HepG2 (cell line): Measurements from ENCODE around the gene IRF4.

Source experiments
- ETV6 ChIP-seq: sonication (generic); formaldehyde crosslinking; conservative IDR thresholded peaks from 2 replicates; pipeline ENCODE4 v1.4.0; 2020; ENCODE audit warnings: missing genetic modification reagents
- EZH2 ChIP-seq: conservative IDR thresholded peaks from 2 replicates; pipeline ENCODE4 v1.6.1; 2012; ENCODE audit warnings: mild to moderate bottlenecking, low read depth, low read length, moderate library complexity
- MTF2 ChIP-seq: sonication (generic); formaldehyde crosslinking; IDR thresholded peaks from 2 replicates; pipeline ENCODE4 v1.5.0; 2020; ENCODE audit warnings: missing genetic modification reagents, borderline replicate concordance
- SMARCC2 ChIP-seq: fragments of 450-650 bp; IDR thresholded peaks from 2 replicates; pipeline ENCODE4 v1.6.1; 2017; ENCODE audit warnings: antibody characterized with exemption, mild to moderate bottlenecking
- ZNF232 ChIP-seq: sonication (generic); formaldehyde crosslinking; IDR thresholded peaks from 2 replicates; pipeline ENCODE4 v1.4.0; 2020; ENCODE audit warnings: missing genetic modification reagents, borderline replicate concordance
- ZNF598 ChIP-seq: sonication (generic); formaldehyde crosslinking; IDR thresholded peaks from 2 replicates; pipeline ENCODE4 v1.5.1; 2020; ENCODE audit warnings: mild to moderate bottlenecking, missing genetic modification reagents, borderline replicate concordance
- ZNF672 ChIP-seq: sonication (generic); formaldehyde crosslinking; IDR thresholded peaks from 2 replicates; pipeline ENCODE4 v1.8.1; 2022; ENCODE audit warnings: missing genetic modification reagents
- TF ChIP-seq, protein P1 (sequence below), 2 experiments: IDR thresholded peaks; 2 replicates each; pipeline ENCODE4 v1.6.1; 2011 to 2012; ENCODE audit warnings: low read length in 2 of 2, borderline replicate concordance in 1 of 2, low read depth in 1 of 2, mild to moderate bottlenecking in 1 of 2, moderate library complexity in 1 of 2
- TF ChIP-seq, protein P2 (sequence below), 2 experiments: fragments of 450-650 bp in 1 of 2; sonication (generic) in 1 of 2; formaldehyde crosslinking in 1 of 2; IDR thresholded peaks; 2 replicates each; pipeline versions ENCODE4 v1.6.1 to v1.8.0; 2016 to 2022; ENCODE audit warnings: antibody characterized with exemption in 1 of 2, mild to moderate bottlenecking in 1 of 2, missing genetic modification reagents in 1 of 2
- TF ChIP-seq, protein P3 (sequence below): sonication (generic); formaldehyde crosslinking; IDR thresholded peaks from 2 replicates; pipeline ENCODE4 v1.5.0; 2020; ENCODE audit warnings: mild to moderate bottlenecking, missing genetic modification reagents, moderate library complexity
- TF ChIP-seq, protein P4 (sequence below): sonication (generic); formaldehyde crosslinking; IDR thresholded peaks from 2 replicates; pipeline ENCODE4 v1.4.0; 2020; ENCODE audit warnings: mild to moderate bottlenecking, missing genetic modification reagents, borderline replicate concordance

GRCh38 chr6:367891-368630 is 23.5 kb upstream of the IRF4 start:
- TF ChIP-seq ZNF232 (no peak), ZNF598 (no peak), ZNF672 (CRISPR knock-in tag) (no peak), ETV6 (CRISPR knock-in tag) (no peak), EZH2 (no peak), MTF2 (CRISPR knock-in tag) (no peak), SMARCC2 (no peak)
- TF ChIP-seq, protein P1, sequence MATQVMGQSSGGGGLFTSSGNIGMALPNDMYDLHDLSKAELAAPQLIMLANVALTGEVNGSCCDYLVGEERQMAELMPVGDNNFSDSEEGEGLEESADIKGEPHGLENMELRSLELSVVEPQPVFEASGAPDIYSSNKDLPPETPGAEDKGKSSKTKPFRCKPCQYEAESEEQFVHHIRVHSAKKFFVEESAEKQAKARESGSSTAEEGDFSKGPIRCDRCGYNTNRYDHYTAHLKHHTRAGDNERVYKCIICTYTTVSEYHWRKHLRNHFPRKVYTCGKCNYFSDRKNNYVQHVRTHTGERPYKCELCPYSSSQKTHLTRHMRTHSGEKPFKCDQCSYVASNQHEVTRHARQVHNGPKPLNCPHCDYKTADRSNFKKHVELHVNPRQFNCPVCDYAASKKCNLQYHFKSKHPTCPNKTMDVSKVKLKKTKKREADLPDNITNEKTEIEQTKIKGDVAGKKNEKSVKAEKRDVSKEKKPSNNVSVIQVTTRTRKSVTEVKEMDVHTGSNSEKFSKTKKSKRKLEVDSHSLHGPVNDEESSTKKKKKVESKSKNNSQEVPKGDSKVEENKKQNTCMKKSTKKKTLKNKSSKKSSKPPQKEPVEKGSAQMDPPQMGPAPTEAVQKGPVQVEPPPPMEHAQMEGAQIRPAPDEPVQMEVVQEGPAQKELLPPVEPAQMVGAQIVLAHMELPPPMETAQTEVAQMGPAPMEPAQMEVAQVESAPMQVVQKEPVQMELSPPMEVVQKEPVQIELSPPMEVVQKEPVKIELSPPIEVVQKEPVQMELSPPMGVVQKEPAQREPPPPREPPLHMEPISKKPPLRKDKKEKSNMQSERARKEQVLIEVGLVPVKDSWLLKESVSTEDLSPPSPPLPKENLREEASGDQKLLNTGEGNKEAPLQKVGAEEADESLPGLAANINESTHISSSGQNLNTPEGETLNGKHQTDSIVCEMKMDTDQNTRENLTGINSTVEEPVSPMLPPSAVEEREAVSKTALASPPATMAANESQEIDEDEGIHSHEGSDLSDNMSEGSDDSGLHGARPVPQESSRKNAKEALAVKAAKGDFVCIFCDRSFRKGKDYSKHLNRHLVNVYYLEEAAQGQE (IDR thresholded peaks at IDR 0.05; ENCODE audit: borderline replicate concordance in 1 of 2, low read depth in 1 of 2, low read length in 2 of 2): no peak
- TF ChIP-seq, protein P2, sequence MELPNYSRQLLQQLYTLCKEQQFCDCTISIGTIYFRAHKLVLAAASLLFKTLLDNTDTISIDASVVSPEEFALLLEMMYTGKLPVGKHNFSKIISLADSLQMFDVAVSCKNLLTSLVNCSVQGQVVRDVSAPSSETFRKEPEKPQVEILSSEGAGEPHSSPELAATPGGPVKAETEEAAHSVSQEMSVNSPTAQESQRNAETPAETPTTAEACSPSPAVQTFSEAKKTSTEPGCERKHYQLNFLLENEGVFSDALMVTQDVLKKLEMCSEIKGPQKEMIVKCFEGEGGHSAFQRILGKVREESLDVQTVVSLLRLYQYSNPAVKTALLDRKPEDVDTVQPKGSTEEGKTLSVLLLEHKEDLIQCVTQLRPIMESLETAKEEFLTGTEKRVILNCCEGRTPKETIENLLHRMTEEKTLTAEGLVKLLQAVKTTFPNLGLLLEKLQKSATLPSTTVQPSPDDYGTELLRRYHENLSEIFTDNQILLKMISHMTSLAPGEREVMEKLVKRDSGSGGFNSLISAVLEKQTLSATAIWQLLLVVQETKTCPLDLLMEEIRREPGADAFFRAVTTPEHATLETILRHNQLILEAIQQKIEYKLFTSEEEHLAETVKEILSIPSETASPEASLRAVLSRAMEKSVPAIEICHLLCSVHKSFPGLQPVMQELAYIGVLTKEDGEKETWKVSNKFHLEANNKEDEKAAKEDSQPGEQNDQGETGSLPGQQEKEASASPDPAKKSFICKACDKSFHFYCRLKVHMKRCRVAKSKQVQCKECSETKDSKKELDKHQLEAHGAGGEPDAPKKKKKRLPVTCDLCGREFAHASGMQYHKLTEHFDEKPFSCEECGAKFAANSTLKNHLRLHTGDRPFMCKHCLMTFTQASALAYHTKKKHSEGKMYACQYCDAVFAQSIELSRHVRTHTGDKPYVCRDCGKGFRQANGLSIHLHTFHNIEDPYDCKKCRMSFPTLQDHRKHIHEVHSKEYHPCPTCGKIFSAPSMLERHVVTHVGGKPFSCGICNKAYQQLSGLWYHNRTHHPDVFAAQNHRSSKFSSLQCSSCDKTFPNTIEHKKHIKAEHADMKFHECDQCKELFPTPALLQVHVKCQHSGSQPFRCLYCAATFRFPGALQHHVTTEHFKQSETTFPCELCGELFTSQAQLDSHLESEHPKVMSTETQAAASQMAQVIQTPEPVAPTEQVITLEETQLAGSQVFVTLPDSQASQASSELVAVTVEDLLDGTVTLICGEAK (IDR thresholded peaks at IDR 0.05): no peak
- TF ChIP-seq, protein P2 (CRISPR knock-in tag; IDR thresholded peaks at IDR 0.05): no peak
- TF ChIP-seq, protein P3, sequence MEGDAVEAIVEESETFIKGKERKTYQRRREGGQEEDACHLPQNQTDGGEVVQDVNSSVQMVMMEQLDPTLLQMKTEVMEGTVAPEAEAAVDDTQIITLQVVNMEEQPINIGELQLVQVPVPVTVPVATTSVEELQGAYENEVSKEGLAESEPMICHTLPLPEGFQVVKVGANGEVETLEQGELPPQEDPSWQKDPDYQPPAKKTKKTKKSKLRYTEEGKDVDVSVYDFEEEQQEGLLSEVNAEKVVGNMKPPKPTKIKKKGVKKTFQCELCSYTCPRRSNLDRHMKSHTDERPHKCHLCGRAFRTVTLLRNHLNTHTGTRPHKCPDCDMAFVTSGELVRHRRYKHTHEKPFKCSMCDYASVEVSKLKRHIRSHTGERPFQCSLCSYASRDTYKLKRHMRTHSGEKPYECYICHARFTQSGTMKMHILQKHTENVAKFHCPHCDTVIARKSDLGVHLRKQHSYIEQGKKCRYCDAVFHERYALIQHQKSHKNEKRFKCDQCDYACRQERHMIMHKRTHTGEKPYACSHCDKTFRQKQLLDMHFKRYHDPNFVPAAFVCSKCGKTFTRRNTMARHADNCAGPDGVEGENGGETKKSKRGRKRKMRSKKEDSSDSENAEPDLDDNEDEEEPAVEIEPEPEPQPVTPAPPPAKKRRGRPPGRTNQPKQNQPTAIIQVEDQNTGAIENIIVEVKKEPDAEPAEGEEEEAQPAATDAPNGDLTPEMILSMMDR (CRISPR knock-in tag): no peak
- TF ChIP-seq, protein P4, sequence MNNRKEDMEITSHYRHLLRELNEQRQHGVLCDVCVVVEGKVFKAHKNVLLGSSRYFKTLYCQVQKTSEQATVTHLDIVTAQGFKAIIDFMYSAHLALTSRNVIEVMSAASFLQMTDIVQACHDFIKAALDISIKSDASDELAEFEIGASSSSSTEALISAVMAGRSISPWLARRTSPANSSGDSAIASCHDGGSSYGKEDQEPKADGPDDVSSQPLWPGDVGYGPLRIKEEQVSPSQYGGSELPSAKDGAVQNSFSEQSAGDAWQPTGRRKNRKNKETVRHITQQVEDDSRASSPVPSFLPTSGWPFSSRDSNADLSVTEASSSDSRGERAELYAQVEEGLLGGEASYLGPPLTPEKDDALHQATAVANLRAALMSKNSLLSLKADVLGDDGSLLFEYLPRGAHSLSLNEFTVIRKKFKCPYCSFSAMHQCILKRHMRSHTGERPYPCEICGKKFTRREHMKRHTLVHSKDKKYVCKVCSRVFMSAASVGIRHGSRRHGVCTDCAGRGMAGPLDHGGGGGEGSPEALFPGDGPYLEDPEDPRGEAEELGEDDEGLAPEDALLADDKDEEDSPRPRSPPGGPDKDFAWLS (CRISPR knock-in tag): no peak
